MM.1S (cell line): Measurements from ENCODE around the gene C12orf60.

ENCODE experiments used
- DNase-seq: peaks from one replicate; pipeline ENCODE4 v3.0.0-alpha.2; 2015
- H2AFZ ChIP-seq: fragments of 300-600 bp; sonication (generic); 2 replicates; pipeline ENCODE4 v1.6.0; 2016; ENCODE audit warnings: antibody characterized with exemption, low read length
- H3F3A ChIP-seq: fragments of 300-600 bp; sonication (generic); 2 replicates; pipeline ENCODE4 v1.6.1; 2016; ENCODE audit warnings: mild to moderate bottlenecking, antibody characterized with exemption, low read length, moderate library complexity, mixed read lengths; ENCODE audit not compliant: insufficient read depth
- H3K27ac ChIP-seq: fragments of 300-600 bp; sonication (generic); 2 replicates; pipeline ENCODE4 v1.5.1; 2016; ENCODE audit warnings: mild to moderate bottlenecking, low read length
- H3K27me3 ChIP-seq: fragments of 300-600 bp; sonication (generic); replicated peaks from 2 replicates; pipeline ENCODE4 v1.6.0; 2016; ENCODE audit warnings: low read length; ENCODE audit not compliant: insufficient read depth
- H3K36me3 ChIP-seq: fragments of 300-600 bp; sonication (generic); replicated peaks from 2 replicates; pipeline ENCODE4 v1.6.1; 2016; ENCODE audit warnings: mild to moderate bottlenecking, low read length, mixed read lengths; ENCODE audit not compliant: insufficient read depth
- H3K4me1 ChIP-seq: fragments of 300-600 bp; sonication (generic); 2 replicates; pipeline ENCODE4 v1.6.1; 2016; ENCODE audit warnings: low read length, mixed read lengths
- H3K4me2 ChIP-seq: fragments of 300-600 bp; sonication (generic); 2 replicates; pipeline ENCODE4 v1.6.0; 2016; ENCODE audit warnings: low read depth, low read length
- H3K4me3 ChIP-seq: fragments of 300-600 bp; sonication (generic); 2 replicates; pipeline ENCODE4 v1.5.1; 2016; ENCODE audit warnings: low read length, mixed read lengths
- H3K79me2 ChIP-seq: fragments of 300-600 bp; sonication (generic); 2 replicates; pipeline ENCODE4 v1.6.1; 2016; ENCODE audit warnings: mixed run types, low read length, mixed read lengths
- H3K9ac ChIP-seq: fragments of 300-600 bp; sonication (generic); 2 replicates; pipeline ENCODE4 v1.6.1; 2016; ENCODE audit warnings: low read length, mixed read lengths
- H3K9me2 ChIP-seq: fragments of 300-600 bp; sonication (generic); replicated peaks from 2 replicates; pipeline ENCODE4 v1.6.1; 2016; ENCODE audit warnings: mild to moderate bottlenecking, low read length, mixed read lengths; ENCODE audit not compliant: insufficient read depth
- H3K9me3 ChIP-seq: fragments of 300-600 bp; sonication (generic); replicated peaks from 2 replicates; pipeline ENCODE4 v1.6.1; 2016; ENCODE audit warnings: mild to moderate bottlenecking, low read length, mixed read lengths; ENCODE audit not compliant: insufficient read depth
- H4K20me1 ChIP-seq: fragments of 300-600 bp; sonication (generic); 2 replicates; pipeline ENCODE4 v1.6.1; 2016; ENCODE audit warnings: mild to moderate bottlenecking, low read length, moderate library complexity, mixed read lengths; ENCODE audit not compliant: insufficient read depth
- CTCF ChIP-seq: fragments of 300-600 bp; sonication (generic); IDR thresholded peaks from 2 replicates; pipeline ENCODE4 v1.5.1; 2016; ENCODE audit warnings: antibody characterized with exemption, low read length, mixed read lengths
- EZH2 ChIP-seq: fragments of 300-600 bp; sonication (generic); optimal IDR thresholded peaks from 2 replicates; pipeline ENCODE3; 2017; ENCODE audit warnings: low read depth, mild to moderate bottlenecking, antibody characterized with exemption, low read length, mixed read lengths
- EZH2phosphoT487 ChIP-seq: fragments of 300-600 bp; sonication (generic); IDR thresholded peaks from 2 replicates; pipeline ENCODE4 v1.6.1; 2018; ENCODE audit warnings: antibody characterized with exemption, low read length

The C12orf60 gene

GRCh38 chr12:14779834-14780233 is 23.6 kb upstream of the C12orf60 start:
- Histone ChIP-seq H4K20me1 (no peaks in the 10 kb centered on the region), H3K36me3 (no peaks in the 10 kb centered on the region), H3K4me2 (no peak overlapping the region), H3K9me3 (no peaks in the 10 kb centered on the region), H3K27ac (no peak overlapping the region), H3K4me3 (no peak overlapping the region), H3K79me2 (no peaks in the 10 kb centered on the region), H3F3A (peaks cover 14% of the 10 kb centered on the region), H3K4me1 (peaks cover 26% of the 10 kb centered on the region), H3K27me3 (no peaks in the 10 kb centered on the region), H2AFZ (no peak overlapping the region), H3K9me2 (no peaks in the 10 kb centered on the region), H3K9ac (no peak overlapping the region)
- no peak for DNase-seq
- no peak for TF ChIP-seq CTCF
- no peak for TF ChIP-seq EZH2
- TF ChIP-seq EZH2phosphoT487: no peak

DNA sequence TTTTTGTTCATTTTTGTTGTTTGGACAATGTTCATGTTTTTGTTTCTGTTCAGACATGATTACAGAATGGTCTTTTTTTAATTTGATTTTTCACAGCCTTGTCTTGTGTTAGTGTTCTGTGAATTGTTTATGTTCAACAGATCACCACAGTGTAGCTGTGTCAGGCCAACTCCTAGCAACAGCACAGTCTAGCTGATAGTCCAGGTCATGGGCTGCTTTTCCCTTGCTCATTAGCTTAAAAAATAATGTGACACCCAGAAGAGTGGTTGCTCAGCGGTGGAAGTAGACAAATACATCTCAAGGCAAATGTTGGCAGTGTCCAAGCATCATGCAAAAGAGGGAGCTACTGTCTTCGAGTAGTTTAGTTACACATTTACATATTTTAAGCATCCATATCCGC is 22.6 kb upstream of the C12orf60 start:
- Histone ChIP-seq H4K20me1 (no peaks in the 10 kb centered on the region), H3K9me2 (no peaks in the 10 kb centered on the region), H3K4me2 (no peak overlapping the region), H3K9me3 (no peaks in the 10 kb centered on the region), H3K27me3 (no peaks in the 10 kb centered on the region), H3K79me2 (no peaks in the 10 kb centered on the region), H3K4me1 (peaks cover 26% of the 10 kb centered on the region), H2AFZ (no peak overlapping the region), H3K36me3 (peaks cover 5% of the 10 kb centered on the region; the same call in 1 of the 2 replicates), H3K27ac (no peak overlapping the region), H3K9ac (no peak overlapping the region), H3K4me3 (no peak overlapping the region), H3F3A (peaks cover 14% of the 10 kb centered on the region)
- DNase-seq: no peak
- TF ChIP-seq EZH2phosphoT487 (no peak), CTCF (no peak), EZH2 (no peak)

DNA sequence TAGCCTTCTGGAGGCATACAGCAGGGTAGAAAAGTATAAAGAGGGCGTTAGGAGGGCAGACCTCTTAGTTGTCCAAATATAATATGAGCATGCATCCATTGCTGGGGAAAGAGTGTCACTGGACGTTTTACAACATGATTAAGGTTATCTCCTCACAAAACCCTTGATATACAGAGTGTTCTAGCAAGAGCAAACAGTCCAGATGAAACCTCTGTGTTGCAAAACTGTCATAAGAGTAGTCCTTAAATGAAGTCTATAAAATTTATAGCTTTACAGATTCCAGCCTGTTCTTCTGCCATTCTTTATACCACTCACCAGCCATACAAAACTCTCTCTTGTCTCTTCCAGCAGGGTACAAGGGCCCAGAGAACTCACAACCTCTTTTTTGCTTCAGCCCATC is 21.9 kb upstream of the C12orf60 start:
- Histone ChIP-seq H3K9me3 (no peaks in the 10 kb centered on the region), H3K9me2 (no peaks in the 10 kb centered on the region), H4K20me1 (no peaks in the 10 kb centered on the region), H3K4me1 (peaks cover 26% of the 10 kb centered on the region), H3K9ac (no peak overlapping the region), H3K27ac (no peak overlapping the region), H2AFZ (no peak overlapping the region), H3K79me2 (no peaks in the 10 kb centered on the region), H3F3A (peaks cover 14% of the 10 kb centered on the region), H3K27me3 (no peaks in the 10 kb centered on the region), H3K36me3 (peaks cover 8% of the 10 kb centered on the region; the same call in 1 of the 2 replicates), H3K4me2 (no peak overlapping the region), H3K4me3 (no peak overlapping the region)
- no peak for DNase-seq
- TF ChIP-seq CTCF (no peak), EZH2 (no peak), EZH2phosphoT487 (no peak)
